Activated CD4-positive, alpha-beta T cell treated with anti-CD3 and anti-CD28 coated beads for 48 hours (primary cell): ENCODE results near the gene ANKH.
"Not testable (repeated sequence)": the region's sequence is repeated elsewhere in the genome, so short reads cannot be mapped to it uniquely, and the experiment has no call there.

ENCODE experiments used
- DNase-seq: peaks from one replicate; pipeline ENCODE4 v3.0.0-alpha.2; 2020

ANKH gene

DNA sequence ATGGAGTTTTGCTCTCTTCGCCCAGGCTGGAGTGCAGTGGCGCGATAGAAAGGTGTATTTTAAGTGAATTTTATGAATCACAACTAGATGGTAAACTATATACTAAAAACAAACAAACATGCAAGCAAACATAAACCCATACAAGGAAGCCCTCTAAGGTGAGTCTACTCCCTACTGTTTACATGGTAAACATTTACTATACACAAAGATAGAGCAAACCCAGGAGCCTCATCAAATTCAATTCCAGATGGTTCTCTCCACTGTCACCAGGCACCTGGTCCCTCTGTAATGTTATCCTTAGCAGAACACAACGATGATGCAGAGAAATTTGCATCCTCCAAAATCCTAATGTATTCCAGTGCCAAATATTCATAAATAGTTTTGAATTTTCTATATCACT is 17.9 kb downstream of the ANKH start:
- DNase-seq, result no peak

DNA sequence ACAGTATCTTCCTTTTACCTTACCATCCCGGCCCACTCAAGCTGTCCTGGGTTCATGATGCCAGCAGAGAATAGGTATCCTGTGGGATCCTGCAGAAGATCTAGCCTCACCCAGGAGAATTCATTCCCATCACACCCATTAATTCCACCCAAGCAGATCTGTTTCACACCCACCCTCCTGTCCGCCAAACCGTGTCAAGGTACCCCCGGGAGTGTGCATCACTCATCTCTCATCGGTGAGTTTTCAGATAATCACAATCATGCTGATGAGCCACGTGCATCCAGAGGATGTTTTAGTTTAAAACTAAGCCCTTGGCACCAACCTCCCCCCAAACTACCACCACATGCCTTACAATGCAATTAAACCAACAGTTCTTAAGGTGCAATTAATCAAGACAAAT is 18.8 kb downstream of the ANKH start:
- no peak for DNase-seq

DNA sequence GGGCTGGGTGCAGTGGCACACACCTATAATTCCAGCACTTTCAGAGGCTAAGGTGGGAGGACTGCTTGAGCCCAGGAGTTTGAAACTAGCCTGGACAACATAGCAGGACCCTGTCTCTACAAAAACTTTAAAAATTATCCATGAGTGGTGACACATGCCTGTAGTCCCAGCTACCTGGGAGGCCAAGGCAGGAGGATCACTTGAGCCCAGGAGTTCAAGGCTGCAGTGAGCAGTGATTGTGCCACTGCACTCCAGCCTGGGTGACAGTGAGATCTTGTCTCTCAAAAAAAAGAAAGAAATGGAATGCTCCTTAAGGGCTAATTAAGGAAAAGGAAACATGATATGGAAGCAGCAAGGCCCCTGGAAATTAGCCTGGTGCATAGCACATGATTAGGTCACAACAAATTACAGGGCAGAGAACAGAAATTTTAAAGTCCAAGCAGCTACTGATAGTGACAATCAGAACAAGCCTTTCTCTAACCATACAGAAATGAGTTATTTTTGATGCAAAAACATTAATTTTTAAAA is 19.5 kb downstream of the ANKH start:
- no peak for DNase-seq

GRCh38 chr5:14851597-14851996 is 20.0 kb downstream of the ANKH start:
- no peak for DNase-seq

DNA sequence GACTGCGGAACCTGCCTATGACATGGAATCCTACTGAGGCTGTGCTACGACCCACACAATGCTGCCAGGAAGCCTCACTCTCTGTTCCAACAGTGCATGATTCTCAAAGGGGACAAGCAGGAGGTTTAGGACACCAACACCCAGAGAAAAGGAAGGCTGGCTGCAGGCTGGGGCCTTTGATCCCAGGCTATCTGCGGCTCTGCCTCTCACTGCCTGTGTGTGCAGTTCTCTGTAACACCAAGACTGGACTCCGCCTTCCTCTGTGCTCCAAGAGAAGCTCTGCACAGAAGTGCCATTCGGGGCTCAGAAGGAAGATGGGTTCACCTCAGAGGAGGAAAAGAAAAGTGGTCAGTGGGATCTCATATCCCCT is 20.5 kb downstream of the ANKH start:
- no peak for DNase-seq

DNA sequence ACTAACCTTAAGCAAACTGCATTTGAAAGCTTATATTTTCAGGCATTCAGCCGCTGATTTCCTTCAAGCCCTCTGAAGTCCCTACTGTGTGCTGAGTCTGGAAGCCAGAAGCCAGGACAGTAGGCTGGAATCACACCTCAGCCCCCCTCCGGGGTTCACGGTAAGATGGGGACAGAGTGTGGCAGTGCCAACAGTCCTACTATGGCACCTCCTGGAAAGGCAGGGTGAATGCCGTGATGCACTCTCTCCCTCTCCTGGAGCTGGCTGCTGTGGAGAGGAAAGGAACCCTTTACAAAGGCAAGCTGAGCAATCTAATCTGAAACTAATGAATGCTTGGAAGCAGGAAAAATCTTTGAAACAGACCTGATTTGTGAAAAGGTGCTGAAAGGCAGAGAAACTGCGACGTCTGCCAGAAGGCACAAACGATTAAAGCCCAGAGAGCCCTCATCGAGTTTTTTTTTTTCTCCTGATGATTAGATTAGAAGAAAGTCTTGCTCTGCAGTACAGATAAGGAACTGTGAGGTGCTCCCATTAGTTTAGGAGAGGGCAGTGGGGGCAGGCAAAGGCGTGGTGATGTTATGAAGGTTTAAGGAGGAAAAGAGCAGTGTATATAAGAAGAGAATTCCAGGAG is 21.0 kb downstream of the ANKH start:
- DNase-seq, result no peak

DNA sequence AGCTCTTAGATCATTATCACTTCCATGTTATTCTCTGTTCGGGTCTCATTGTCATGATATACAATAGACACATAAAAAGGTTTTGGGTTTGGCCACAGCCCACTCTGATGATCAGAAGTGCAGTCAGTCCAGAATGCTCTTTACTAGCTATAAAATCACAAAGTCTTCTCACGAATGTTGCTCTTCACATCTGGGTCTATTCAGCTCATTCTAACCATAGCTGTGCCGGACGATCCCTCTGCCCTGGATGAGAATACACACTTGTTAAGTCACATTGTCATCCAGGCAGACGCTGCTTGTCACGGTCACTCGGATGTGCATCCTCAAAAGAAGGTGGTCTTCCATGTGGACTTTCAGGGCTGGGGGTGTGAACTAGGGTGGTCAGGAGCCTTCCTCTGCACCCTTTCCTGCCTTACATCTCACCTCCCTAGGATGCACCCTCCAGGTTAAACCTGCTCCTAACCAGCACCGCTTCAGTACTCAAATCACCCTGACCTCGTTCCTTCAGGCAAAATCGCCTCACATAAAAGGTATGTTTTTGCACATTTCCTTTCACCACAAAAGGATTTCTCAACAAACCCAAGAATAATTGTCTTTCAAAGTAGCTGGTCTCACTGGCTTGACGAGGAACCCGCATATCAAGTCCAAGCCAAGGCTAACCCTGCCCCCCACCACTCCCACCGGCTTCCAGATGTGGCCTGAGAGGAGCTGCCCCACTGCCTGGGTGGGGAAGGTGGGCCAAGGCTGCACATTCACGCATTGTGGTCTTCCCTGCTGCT is 21.9 kb downstream of the ANKH start:
- no peak for DNase-seq

DNA sequence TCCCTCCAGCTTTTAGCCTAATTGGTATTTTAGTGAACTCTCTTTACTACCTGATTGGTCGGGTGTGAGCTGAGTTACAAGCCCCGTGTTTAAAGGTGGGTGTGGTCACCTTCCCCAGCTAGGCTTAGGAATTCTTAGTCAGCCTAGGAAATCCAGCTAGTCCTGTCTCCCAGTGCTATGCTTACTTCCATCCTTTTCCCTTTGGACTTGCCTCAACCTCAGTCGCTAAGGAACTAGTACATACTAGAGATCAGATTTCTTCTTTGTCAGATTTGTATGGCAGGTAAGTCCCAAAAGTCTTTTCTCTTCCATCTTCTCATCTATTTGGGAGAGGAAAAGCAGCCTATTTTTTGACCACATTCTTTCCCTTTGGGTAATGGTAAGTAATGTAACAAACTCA is 22.6 kb downstream of the ANKH start:
- not testable (repeated sequence) for DNase-seq

- no peak for DNase-seq
These were observed 23.2 kb downstream of the ANKH start for GRCh38 chr5:14848385-14848784.

GRCh38 chr5:14847471-14847870 is 24.1 kb downstream of the ANKH start:
- DNase-seq, result no peak

GRCh38 chr5:14842117-14842516 is 29.5 kb downstream of the ANKH start:
- no peak for DNase-seq

DNA sequence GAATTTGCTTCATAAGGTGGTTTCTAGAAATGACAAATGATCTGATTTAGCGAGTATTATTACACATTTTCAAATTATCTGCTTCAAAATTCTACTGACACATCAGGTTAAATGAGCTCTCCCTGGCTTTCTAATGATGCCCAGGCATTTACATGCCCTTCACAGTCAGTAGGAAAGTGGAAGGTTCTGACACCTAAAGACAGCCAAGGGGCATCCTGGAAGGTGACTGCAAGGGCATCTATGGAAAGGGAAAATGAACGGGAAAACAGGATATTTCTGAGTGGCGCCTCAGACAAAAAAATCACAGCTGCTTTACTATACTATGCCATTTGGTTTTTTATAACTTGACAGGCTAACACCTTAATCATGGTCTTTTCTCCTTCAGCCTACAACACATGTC is 31.0 kb downstream of the ANKH start:
- DNase-seq, result no peak

DNA sequence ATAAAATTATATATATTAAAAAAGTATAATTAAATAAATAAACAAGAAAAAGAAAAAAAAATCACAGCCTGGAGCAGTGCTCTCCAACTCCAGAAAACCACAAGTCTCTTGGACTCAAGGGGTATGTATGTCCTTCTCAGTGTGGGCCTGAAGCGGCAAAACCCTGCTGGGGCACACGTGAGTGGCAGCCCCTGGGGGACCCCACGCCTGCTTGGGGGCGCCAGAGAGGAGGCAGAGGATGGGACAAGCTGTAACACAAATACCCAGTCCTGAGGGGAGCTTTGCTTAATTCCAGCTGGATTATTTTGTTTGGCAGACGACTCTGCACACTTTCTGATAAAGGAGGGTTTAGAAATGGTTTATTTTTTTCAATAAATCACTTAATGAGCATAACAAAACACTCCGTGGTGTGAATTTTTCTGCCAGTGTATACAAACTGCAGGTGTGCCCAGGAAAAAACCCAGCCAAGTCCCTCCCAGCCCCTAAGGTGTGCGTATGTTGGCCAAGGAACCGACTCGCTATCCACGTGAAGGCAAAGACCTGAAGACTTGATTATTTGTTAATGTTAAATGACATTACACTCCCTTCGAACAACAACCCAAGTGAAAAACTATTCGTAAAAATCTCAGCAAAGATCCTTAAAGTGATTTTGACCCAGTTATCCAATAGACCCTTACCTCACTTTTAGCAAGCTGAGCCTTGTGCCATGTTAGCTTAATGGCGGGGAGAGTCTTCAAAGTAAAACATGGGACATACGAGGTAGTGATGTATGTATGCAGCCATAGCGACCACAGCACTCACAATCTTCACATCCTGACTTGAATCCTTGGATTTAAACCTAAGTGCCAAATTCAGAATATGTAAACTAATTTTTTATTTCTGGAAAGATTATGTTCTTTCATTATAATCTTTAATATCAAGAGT is 32.9 kb downstream of the ANKH start:
- no peak for DNase-seq

DNA sequence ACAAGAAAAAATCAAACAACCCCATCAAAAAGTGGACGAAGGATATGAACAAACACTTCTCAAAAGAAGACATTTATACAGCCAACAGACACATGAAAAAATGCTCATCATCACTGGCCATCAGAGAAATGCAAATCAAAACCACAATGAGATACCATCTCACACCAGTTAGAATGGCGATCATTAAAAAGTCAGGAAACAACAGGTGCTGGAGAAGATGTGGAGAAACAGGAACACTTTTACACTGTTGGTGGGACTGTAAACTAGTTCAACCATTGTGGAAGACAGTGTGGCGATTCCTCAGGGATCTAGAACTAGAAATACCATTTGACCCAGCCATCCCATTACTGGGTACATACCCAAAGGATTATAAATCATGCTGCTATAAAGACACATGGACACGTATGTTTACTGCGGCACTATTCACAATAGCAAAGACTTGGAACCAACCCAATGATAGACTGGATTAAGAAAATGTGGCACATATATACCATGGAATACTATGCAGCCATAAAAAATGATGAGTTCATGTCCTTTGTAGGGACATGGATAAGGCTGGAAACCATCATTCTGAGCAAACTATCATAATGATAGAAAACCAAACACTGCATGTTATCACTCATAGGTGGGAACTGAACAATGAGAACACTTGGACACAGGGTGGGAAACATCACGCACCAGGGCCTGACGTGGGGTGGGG is 34.0 kb downstream of the ANKH start:
- not testable (repeated sequence) for DNase-seq

- no peak for DNase-seq
These were observed 36.7 kb downstream of the ANKH start for GRCh38 chr5:14834584-14835550.

DNA sequence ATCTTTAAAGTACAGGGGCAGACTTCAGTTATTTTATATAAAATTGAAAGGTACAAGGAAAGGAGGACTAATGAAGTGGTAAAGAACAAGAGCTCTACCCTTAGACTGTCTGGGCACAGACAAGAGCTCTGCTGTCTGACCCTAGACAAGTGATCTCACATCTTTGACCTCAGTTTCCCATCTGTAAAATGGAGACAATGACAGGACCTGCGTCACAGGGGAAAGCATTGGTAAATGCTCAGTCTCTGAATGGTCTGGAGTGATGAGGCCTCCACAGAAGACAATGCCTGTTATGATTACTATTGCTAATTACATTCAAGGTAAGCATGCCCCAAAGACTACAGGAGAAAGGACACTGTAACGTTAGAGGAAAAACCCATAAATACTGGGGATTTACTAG is 37.5 kb downstream of the ANKH start:
- DNase-seq, result no peak

GRCh38 chr5:14831006-14831338 is 40.6 kb downstream of the ANKH start:
- DNase-seq, result no peak

DNA sequence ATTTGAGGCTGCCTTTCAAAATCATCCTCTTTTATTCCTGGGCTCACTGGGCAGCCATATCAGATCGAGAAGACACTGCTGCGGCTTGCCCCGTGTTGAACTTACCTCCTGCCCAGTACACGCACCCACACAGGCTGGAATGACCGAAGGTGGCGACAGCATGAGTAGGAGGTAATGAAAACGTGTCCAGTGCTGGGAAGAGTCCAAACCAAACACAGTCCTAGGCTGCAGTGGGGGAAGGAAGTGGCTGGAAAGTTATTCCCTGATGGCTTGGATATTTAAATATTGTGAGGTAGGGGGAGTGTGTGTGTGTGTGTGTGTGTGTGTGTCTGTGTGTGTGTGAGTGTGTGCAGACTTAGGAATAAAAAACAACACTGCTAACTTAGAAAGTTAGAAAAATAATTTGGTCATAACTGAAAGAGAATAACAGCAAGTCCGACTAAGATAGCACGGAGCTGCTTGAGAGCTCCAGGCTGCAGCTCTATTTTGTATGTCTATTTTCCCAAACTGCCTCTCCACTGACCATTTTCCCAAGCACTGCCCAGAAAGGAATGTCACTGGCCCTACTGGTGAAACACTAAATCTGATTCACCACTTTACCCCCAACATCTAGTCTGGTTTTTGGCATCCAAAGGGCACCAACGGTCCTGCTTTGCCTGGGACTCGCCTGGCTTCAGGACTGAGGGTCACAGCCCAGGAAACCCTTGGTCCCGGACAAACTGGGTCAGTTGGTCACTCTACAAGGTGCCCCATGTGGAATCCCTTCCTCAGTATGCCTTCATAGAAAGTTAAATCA is 41.2 kb downstream of the ANKH start:
- no peak for DNase-seq

DNA sequence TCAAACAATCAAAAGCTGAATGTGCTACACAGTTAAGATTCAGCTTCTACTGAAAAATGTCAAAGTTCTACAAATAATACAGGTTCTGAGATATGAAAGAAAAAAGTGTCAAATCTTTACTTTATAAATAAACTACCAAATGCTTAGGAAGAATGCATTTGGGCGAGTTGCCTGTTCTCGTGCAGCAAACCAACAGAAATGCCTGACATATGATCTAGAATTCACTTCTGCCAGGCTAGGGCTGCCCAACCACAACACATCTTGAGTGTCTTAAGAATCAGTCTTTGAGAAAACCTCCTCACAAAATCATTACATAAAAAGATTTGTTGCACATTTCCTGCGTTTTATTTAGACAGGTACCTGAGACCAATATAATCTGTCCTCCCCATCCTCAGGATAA is 42.2 kb downstream of the ANKH start:
- no peak for DNase-seq

DNA sequence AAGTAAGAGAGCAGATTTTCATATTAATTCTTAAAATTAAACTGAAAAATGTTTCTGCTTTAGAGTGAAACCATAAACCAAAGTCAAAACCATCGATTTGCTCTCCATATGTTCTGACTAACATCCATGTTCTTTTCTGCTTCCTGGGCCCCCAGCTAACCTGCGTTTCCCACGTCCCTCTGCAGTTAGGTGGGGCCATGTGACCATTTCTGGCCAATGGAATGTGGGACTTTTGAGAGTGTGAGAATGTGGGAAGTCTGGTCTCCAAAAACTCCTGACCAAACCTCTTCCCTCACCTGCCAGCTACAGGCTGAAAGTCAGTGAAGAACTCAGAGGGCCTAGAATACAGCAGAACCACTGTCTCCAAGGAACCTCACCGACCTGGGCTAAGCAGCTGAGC is 44.9 kb downstream of the ANKH start:
- DNase-seq, result no peak

DNA sequence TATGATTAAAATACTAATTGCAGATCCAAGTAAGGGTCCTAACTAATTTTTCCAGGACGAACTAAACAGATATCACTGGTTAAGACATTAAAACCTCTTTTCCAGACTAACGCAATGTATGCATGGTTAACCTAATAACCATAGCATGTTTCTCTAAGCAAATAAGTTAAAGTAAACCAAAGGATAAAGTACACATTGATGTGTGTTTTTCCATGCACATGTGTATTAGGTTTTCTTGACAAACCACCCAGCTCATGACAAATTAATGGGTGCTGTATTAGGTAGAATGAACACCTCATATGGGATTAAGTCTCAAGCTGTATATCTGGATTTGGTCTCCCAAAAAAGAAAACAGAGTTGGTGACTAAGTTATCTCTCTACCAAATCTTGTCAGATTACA is 45.6 kb downstream of the ANKH start:
- DNase-seq, result no peak
